ENCODE results near the gene GNAQ. TPM values are rescaled to one million over a fixed set of nuclear protein-coding genes. Genes with fewer than 3 reads are reported as not detected.

Gene GNAQ
- total and polyA plus RNA-seq, 2 donors (not counting 1 experiment from before 2014, with no cell fraction given) = 0.60 to 1.4 TPM

GRCh38 chr9:77877976-77878375, 153.6 kb downstream of the GNAQ start:
- ATAC-seq (ENCODE audit: low read depth) = no peak

GRCh38 chr9:77876590-77876989, 155.0 kb downstream of the GNAQ start:
- Mint-ChIP-seq H3K4me1 (no peaks in the 10 kb centered on the region), H3K4me3 (no peak overlapping the region), H3K9me3 (ENCODE audit: insufficient read depth) (no peaks in the 10 kb centered on the region), H3K27me3 (peaks cover 3% of the 10 kb centered on the region), H3K27ac (no peak overlapping the region)
- no peak overlapping the region for H3K9ac ChIP-seq (ENCODE audit: low read length)
- no peaks in the 10 kb centered on the region for H3K36me3 ChIP-seq (replicated peaks in 1 of 2; ENCODE audit: control extremely low read depth in 1 of 2, control insufficient read depth in 1 of 2, extremely low read depth in 1 of 2, insufficient read depth in 2 of 2, low read length in 1 of 2)
- ATAC-seq (ENCODE audit: low read depth) (no peak), DNase-seq (no peak)
- H3K27me3 ChIP-seq (replicated peaks in 1 of 4; ENCODE audit: control extremely low read depth in 1 of 4, control insufficient read depth in 3 of 4, insufficient read depth in 4 of 4, low read length in 3 of 4) = no peaks in the 10 kb centered on the region
- intact Hi-C loops (cut with micrococcal nuclease) = no loop called here
- TF ChIP-seq CTCF (IDR thresholded peaks at IDR 0.05) (no peak), EZH2 (IDR thresholded peaks at IDR 0.05; ENCODE audit: borderline replicate concordance, insufficient read depth, low read depth, low read length, poor library complexity, severe bottlenecking) (no peak)
- no peak overlapping the region for H3K27ac ChIP-seq (ENCODE audit: low read length in 2 of 2)
- no peaks in the 10 kb centered on the region for H4K20me1 ChIP-seq (ENCODE audit: control insufficient read depth, insufficient read depth, low read length, poor library complexity, severe bottlenecking)
- ChIA-PET POLR2A (no interaction called here), CTCF (no interaction called here)
- H3K79me2 ChIP-seq (ENCODE audit: control insufficient read depth, insufficient read depth, low read length) = no peaks in the 10 kb centered on the region
- no peak overlapping the region for H3K4me3 ChIP-seq (ENCODE audit: control extremely low read depth in 1 of 5, extremely low read depth in 1 of 5, insufficient read depth in 1 of 5, low read depth in 2 of 5, low read length in 4 of 5)
- H3K4me2 ChIP-seq (replicated peaks; ENCODE audit: low read depth, low read length, poor library complexity, severe bottlenecking) = no peak overlapping the region
- H2AFZ ChIP-seq (ENCODE audit: insufficient read depth, low read depth, low read length, poor library complexity, severe bottlenecking) = no peak overlapping the region
- H3K9me3 ChIP-seq (ENCODE audit: control extremely low read depth in 1 of 3, control insufficient read depth in 2 of 3, insufficient read depth in 1 of 3, low read length in 2 of 3) = no peaks in the 10 kb centered on the region
- H3K4me1 ChIP-seq (ENCODE audit: control insufficient read depth in 2 of 2, insufficient read depth in 2 of 2, low read length in 2 of 2) = no peaks in the 10 kb centered on the region
- 100% methylated on average over 1 of the region's 3 CpGs for WGBS (ENCODE audit: insufficient coverage)

More at GRCh38 chr9:77877976-77878375, 153.6 kb downstream of the GNAQ start:
- WGBS (ENCODE audit: insufficient coverage) = no CpG with 5 or more reads among the region's 1 CpG
- Mint-ChIP-seq H3K4me1 (no peaks in the 10 kb centered on the region), H3K9me3 (ENCODE audit: insufficient read depth) (no peaks in the 10 kb centered on the region), H3K27me3 (no peaks in the 10 kb centered on the region), H3K4me3 (no peak overlapping the region), H3K27ac (no peak overlapping the region)
- H3K9me3 ChIP-seq (ENCODE audit: control extremely low read depth in 1 of 3, control insufficient read depth in 2 of 3, insufficient read depth in 1 of 3, low read length in 2 of 3) = no peaks in the 10 kb centered on the region
- H3K4me3 ChIP-seq (ENCODE audit: control extremely low read depth in 1 of 5, extremely low read depth in 1 of 5, insufficient read depth in 1 of 5, low read depth in 2 of 5, low read length in 4 of 5) = no peak overlapping the region
- ChIA-PET POLR2A (no interaction called here), CTCF (no interaction called here)
- intact Hi-C loops (cut with micrococcal nuclease) = no loop called here
- H3K4me1 ChIP-seq (ENCODE audit: control insufficient read depth in 2 of 2, insufficient read depth in 2 of 2, low read length in 2 of 2) = no peaks in the 10 kb centered on the region
- H2AFZ ChIP-seq (ENCODE audit: insufficient read depth, low read depth, low read length, poor library complexity, severe bottlenecking) = no peak overlapping the region
- H3K27me3 ChIP-seq (replicated peaks in 1 of 4; ENCODE audit: control extremely low read depth in 1 of 4, control insufficient read depth in 3 of 4, insufficient read depth in 4 of 4, low read length in 3 of 4) = no peaks in the 10 kb centered on the region
- H3K4me2 ChIP-seq (replicated peaks; ENCODE audit: low read depth, low read length, poor library complexity, severe bottlenecking) = no peak overlapping the region
- TF ChIP-seq CTCF (IDR thresholded peaks at IDR 0.05) = no peak
- no peak for TF ChIP-seq EZH2 (IDR thresholded peaks at IDR 0.05; ENCODE audit: borderline replicate concordance, insufficient read depth, low read depth, low read length, poor library complexity, severe bottlenecking)
- H4K20me1 ChIP-seq (ENCODE audit: control insufficient read depth, insufficient read depth, low read length, poor library complexity, severe bottlenecking) = no peaks in the 10 kb centered on the region
- no peak overlapping the region for H3K27ac ChIP-seq (ENCODE audit: low read length in 2 of 2)
- H3K79me2 ChIP-seq (ENCODE audit: control insufficient read depth, insufficient read depth, low read length) = no peaks in the 10 kb centered on the region
- H3K36me3 ChIP-seq (replicated peaks in 1 of 2; ENCODE audit: control extremely low read depth in 1 of 2, control insufficient read depth in 1 of 2, extremely low read depth in 1 of 2, insufficient read depth in 2 of 2, low read length in 1 of 2) = no peaks in the 10 kb centered on the region
- H3K9ac ChIP-seq (ENCODE audit: low read length) = no peak overlapping the region
- no peak for DNase-seq

Data from B cell (primary cell).